Kidney epithelial cell (primary cell): ENCODE data around the gene CTNNA3. TPM values are rescaled to one million over a fixed set of nuclear protein-coding genes. Genes with fewer than 3 reads are reported as not detected.

ENCODE experiments used
- DNase-seq: peaks from one replicate; pipeline ENCODE4 v3.0.0-alpha.2; 2010; ENCODE audit warnings: low read depth
- H3K27me3 ChIP-seq: 2 replicates; pipeline ENCODE4 v1.6.0; 2011; ENCODE audit warnings: low read length; ENCODE audit not compliant: control insufficient read depth, insufficient read depth
- H3K36me3 ChIP-seq: 2 replicates; pipeline ENCODE4 v1.5.1; 2011; ENCODE audit warnings: low read length; ENCODE audit not compliant: control insufficient read depth, insufficient read depth
- H3K4me3 ChIP-seq: 2 replicates; pipeline ENCODE4 v1.5.1; 2011; ENCODE audit warnings: low read depth, mild to moderate bottlenecking, control low read depth, low read length
- total RNA-seq: library from RNA; depleted of rRNA; stranded (reverse); fragments of >200 nt; gene quantifications from 2 replicates; pipeline ENCODE4 v1.2.3, GENCODE V29; 2015
- TF ChIP-seq, protein P1 (sequence below): IDR thresholded peaks from 2 replicates; pipeline ENCODE4 v1.5.1; 2011; ENCODE audit warnings: mild to moderate bottlenecking, moderate library complexity, low read length, control low read depth, inconsistent platforms; ENCODE audit not compliant: insufficient read depth, poor library complexity, severe bottlenecking

The CTNNA3 gene
- total RNA-seq, 1 donor from 2014 or later: 0.79 TPM

DNA sequence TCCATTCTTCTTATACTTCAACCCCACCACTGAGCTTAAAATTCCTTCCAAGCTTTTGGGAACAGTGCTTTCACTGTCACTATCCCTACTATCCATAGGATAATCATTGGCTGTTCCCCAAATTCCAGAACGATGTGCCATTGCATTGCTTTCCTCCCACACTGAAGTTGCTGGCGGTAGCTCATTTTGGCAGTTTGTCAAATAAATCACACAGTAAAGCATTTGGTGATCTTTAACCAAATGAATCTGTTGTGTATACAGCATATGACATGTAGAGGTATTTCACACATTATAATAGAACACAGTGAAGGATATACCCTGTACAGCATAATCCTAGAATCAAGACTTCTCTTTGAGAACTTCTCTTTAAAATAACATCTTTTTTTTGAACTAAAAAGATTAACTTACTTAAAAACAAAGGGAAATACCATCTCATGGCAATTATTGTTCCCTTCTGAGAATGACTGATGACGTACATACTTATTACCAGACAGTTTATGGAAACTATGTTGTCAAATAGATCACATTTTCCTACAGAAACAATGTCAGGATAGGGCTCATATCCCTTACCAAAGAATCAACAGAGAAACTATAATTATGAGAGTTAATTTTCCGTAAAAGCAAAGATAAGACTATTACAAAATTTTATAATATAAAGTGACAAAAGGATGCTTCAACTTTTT is 93.6 kb downstream of the CTNNA3 start:
- Histone ChIP-seq H3K27me3 (no peaks in the 10 kb centered on the region), H3K4me3 (no peak overlapping the region), H3K36me3 (no peaks in the 10 kb centered on the region)
- TF ChIP-seq, protein P1, sequence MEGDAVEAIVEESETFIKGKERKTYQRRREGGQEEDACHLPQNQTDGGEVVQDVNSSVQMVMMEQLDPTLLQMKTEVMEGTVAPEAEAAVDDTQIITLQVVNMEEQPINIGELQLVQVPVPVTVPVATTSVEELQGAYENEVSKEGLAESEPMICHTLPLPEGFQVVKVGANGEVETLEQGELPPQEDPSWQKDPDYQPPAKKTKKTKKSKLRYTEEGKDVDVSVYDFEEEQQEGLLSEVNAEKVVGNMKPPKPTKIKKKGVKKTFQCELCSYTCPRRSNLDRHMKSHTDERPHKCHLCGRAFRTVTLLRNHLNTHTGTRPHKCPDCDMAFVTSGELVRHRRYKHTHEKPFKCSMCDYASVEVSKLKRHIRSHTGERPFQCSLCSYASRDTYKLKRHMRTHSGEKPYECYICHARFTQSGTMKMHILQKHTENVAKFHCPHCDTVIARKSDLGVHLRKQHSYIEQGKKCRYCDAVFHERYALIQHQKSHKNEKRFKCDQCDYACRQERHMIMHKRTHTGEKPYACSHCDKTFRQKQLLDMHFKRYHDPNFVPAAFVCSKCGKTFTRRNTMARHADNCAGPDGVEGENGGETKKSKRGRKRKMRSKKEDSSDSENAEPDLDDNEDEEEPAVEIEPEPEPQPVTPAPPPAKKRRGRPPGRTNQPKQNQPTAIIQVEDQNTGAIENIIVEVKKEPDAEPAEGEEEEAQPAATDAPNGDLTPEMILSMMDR: no peak
- DNase-seq: peak; percentile 44

DNA sequence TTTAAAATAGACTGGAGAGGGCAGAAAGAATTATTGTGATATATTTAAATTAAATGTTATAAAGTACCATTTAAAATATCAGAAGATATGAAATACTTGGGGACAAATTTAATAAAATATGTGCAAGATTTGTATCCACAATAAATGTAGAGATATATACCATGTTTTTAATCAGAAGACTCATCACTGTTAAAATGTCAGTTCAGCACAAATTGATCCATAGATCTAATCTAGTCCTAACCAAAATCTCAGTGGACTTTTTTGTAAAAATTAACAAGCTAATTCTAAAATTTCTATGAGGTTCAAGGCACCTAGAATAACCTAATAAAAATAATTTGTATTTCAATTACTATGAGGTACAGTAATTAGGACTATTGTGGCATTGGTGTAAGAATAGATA is 96.4 kb downstream of the CTNNA3 start:
- no peak for DNase-seq
- Histone ChIP-seq H3K27me3 (no peaks in the 10 kb centered on the region), H3K36me3 (no peaks in the 10 kb centered on the region), H3K4me3 (no peak overlapping the region)
- TF ChIP-seq, protein P1: no peak

DNA sequence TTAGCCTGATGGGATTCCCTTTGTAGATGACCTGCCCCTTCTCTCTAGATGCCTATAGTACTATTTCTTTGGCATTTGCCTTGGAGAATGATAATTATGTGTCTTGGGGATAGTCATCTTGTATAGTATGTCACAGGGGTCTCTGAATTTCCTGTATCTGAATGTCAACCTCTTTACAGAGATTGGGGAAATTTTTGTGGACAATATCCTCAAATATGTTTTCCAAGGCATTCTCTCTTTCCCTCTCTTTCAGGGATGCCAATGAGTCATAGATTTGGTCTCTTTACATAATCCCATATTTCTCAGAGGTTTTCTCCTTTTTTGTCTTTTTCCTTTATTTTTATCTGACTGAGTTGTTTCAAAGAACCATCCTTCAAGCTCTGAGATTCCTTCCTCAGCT is 99.4 kb downstream of the CTNNA3 start:
- TF ChIP-seq, protein P1: no peak
- Histone ChIP-seq H3K36me3 (no peaks in the 10 kb centered on the region), H3K27me3 (no peaks in the 10 kb centered on the region), H3K4me3 (no peak overlapping the region)
- no peak for DNase-seq

DNA sequence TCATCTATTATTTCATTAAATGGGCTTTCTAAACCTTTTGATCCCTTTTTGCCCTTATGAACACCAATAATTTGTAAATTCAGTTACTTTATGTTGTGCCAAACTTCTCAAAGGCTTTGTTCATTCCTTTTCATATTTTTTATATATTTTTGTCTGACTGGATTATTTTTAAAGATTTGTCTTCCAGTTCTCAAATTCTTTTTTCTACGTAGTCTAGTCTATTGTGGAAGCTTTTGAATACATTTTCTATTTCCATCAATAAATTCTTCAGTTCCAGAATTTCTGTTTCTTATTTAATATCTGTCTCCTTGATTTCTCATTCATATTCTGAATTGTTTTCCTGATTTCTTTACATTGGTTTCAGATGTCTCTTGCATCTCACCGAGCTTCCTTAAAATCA is 108.2 kb downstream of the CTNNA3 start:
- Histone ChIP-seq H3K36me3 (no peaks in the 10 kb centered on the region), H3K27me3 (no peaks in the 10 kb centered on the region), H3K4me3 (no peak overlapping the region)
- TF ChIP-seq, protein P1: no peak
- DNase-seq: no peak

DNA sequence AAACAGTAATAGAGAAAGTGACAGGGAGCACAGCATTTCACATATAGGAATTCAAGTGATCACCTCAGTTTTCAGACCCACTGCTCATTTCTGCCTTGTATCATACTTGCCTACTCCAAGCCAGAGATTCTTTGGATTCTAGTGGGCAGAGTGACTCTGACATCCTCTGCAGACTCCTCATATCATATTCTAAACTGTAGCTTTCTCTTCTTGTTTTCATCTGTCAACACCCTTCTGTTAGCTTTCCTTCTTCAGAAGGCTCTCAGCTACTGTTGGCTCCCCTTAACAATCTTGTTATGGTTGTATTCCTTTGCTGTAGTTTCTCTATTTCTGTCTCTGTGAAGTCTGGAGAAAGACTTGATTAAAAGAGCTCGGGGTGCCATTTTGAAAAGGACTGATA is 120.5 kb downstream of the CTNNA3 start:
- TF ChIP-seq, protein P1: no peak
- no peak for DNase-seq
- no peaks in the 10 kb centered on the region for H3K27me3 ChIP-seq
- H3K36me3 ChIP-seq: no peaks in the 10 kb centered on the region
- no peak overlapping the region for H3K4me3 ChIP-seq

DNA sequence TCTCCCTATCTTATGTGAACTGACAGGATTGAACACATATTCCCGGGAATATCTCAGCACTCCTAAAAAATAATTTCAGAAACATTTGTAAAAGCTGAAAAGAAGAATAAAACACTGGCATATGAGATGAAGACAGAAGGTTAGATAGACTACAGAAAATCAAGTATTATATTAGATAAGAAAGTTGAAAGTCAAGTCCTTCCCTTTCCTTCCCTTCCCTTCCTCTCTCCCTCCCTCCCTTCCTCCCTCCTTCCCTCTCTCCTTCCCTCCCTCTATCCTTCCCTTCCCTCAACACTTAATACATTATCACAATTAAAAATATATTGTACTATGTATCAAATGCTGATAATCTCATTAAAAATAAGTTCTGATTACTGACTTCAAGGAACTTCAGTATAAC is 122.5 kb downstream of the CTNNA3 start:
- TF ChIP-seq, protein P1: no peak
- Histone ChIP-seq H3K4me3 (no peak overlapping the region), H3K36me3 (no peaks in the 10 kb centered on the region), H3K27me3 (no peaks in the 10 kb centered on the region)
- DNase-seq: no peak
